Measurements from ENCODE around the gene TMPRSS9.
"Not testable (repeated sequence)": the region's sequence is repeated elsewhere in the genome, so short reads cannot be mapped to it uniquely, and the experiment has no call there.

The TMPRSS9 gene

DNA sequence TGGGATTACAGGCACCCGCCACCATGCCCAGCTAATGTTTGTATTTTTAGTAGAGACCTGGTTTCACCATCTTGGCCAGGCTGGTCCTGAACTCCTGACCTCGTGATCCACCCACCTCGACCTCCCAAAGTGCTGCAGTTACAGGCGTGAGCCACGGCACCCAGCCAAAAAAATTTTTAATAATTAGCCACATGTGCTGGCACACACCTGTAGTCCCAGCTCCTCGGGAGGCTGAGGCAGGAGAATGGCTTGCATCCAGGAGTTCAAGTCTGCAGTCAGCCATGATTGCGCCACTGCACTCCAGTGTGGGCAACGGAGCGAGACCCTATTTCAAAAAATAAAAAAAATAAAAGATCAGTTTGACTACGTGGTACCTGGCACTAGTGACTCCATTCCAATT is 98.7 kb downstream of the TMPRSS9 start:
- not testable (repeated sequence) for FAIRE-seq; DNase-seq (ENCODE audit: low spot score)

DNA sequence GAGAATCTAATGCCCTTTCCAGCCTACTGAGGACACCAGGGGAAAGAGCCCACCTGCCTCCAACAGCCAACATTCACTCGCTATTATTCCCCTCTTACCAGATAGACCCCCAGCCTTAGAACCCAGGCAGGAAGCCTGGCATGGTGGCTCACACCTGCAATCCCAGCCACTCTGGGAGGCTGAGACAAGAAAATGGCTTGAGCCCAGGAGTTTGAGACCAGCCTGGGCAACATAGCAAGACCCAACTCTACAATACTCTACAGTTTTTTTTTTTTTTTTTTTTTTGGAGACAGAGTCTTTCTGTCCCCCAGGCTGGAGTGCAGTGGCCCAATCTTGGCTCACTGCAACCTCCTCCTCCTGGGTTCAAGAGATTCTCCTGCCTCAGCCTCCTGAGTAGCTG is 100.2 kb downstream of the TMPRSS9 start:
- no peak for DNase-seq (ENCODE audit: low spot score)
- no peak for FAIRE-seq

DNA sequence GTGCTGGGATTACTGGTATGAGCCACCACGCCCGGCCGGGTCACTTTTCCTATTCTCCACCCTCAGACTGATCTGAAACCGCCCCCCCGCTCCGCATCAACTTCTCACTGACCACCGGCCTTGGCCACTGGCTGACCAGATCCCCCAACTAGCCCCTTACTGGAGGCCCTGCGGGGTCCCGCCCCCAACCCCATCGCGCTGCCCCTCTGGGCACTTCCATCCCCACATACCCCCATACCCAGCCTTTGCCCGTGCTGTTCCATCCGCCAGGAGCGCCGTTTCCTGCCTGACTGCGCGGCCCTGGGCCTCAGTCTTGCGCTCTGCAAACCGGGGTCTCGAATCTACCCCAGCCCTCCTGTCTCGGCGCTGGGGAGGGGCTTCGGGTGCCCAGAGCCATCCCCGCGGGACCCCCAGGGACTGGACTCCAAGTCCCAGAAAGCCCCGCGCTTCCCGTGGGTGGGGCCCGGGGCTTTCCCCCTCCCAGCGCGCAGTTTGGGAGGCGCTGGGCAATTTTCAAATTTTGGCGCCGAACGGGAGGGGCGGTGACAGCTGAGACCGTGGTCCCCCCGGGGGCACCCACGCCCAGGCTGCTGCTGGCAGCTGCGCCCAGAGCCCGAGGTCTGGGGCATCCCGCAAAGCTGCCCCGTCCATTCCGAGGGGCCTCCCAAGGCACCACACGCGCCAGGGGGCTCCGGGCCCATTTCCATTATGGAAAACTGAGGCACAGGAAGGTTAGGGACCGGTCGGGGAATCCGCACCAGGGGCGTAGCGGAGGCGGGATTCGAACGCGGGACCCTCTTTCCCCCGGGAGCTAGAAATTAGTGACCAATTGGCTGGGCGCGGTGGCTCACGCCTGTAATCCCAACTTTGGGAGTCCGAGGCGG is 101.9 kb downstream of the TMPRSS9 start:
- peak; percentile 56 for DNase-seq (ENCODE audit: low spot score)
- FAIRE-seq, result no peak

DNA sequence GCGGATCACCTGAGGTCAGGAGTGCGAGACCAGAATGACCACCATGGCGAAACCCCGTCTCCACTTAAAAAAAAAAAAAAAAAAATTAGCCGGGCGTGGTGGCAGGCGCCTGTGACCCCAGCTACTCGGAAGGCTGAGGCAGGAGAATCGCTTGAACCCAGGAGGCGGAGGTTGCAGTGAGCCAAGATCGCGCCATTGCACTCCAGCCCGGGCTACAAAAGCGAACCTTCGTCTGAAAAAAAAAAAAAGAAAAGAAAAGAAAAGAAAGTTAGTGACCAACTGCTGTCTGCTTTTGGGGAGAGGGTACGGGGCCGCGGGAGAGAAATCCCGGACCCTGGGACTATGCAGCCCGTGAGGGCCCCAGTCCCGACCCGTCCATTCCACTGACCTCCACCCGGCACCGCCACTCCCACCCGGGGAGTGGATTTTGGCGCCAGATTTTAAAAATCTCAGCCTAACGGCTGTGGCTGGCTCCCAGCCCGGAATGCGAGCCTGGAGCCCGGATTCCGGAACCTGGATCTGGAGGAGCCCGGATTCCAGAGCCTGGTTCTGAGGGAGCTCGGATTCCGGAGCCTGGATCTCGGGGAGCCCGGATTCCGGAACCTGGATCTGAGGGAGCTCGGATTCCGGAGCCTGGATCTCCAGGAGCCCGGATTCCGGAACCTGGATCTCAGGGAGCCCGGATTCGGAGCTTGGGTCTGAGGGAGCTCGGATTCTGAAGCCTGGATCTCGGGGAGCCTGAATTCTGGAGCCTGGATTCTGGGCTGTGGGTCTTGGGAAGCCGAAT is 102.8 kb downstream of the TMPRSS9 start:
- FAIRE-seq, result peak; percentile 83
- peak; percentile 88 for DNase-seq (ENCODE audit: low spot score)

DNA sequence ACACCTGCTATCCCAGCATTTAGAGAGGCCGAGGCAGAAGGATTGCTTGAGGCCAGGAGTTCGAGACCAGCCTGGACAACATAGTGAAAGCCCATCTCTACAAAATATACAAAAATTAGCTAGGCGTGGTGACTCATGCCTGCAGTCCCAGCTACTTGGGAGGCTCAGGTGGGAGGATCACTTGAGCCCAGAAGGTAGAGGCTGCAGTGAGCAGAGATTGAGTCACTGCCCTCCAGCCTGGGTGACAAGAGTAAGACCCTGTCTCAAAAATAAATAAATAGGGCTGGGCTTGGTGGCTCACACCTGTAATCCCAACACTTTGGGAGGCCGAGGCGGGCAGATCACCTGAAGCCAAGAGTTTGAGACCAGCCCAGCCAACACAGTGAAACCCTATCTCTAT is 103.6 kb downstream of the TMPRSS9 start:
- not testable (repeated sequence) for FAIRE-seq; DNase-seq (ENCODE audit: low spot score)

DNA sequence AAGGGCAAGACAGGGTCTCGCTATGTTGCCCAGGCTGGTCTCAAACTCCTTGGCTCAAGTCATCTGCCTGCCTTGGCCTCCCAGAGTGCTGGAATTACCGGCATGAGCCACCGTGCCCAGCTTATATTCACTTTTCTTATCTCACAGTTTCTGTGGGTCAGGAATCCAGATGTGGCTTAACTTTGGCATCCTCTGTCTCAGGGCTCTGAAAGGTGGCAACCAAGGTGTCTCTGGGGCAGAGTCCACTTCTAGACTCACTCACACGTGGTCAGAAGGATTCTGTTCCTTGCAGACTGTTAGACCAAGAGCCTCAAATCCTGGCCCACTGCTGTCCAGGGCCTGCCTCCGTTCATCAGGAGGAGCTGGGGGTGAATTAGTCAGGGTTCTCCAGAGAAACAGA is 104.3 kb downstream of the TMPRSS9 start:
- FAIRE-seq (no peak), DNase-seq (ENCODE audit: low spot score) (peak; percentile 10)

DNA sequence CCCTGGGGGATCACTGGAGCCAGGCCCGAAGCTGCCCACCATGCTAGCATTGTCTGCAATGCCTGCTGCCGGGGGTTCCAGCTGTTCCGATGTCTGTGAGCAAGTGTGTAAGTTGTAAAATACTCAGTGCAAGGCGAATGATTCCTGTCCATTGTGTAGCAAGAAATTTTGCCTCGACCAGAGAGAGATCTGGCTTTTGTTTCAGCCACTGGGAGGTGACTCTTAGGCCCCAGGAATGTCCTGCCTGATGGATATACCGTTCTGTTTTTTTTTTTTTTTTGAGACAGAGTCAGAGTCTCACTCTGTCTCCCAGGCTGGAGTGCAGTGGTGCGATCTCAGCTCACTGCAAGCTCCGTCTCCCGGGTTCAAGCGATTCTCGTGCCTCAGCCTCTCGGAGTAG is 108.5 kb downstream of the TMPRSS9 start:
- DNase-seq (ENCODE audit: low spot score), result peak; percentile 5
- no peak for FAIRE-seq

DNA sequence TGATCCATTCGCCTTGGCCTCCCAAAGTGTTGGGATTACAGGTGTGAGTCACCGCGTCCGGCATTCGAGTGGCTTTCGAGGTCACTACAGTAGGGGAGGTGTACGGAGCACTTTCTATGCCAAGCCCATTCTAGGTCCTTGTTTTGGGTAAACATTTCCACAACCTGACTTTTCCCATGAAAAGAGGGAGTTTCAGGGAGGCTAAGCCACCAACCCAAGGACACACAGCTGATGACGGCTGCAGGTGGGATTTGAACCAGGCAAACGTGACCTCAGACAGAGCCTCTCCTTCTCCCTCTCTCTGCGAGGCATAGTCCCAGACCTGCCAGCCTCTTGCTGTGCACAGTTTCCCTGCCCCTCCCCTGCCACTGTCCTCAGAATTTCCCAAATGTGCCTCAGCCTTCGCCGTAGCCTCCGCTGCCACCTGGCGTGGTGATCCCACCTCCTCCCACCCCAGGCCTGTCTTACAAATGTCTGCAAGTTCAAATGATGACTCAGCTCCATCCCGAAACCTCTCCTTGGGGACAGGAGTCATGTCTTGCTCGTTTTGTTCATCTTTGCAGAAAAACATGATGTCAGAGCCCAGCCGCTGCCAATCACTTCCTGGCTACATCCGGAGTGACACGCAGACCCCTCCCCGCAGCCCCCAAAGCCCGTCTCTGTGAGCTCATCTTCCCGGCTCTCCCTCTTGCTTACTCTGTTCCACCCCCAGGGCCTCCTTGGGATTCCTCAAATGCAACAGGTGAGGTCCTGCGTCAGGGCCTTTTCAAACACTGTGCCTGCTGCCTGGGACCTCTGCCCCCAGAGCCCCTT is 109.2 kb downstream of the TMPRSS9 start:
- FAIRE-seq (peak; percentile 86), DNase-seq (ENCODE audit: low spot score) (peak; percentile 94)

DNA sequence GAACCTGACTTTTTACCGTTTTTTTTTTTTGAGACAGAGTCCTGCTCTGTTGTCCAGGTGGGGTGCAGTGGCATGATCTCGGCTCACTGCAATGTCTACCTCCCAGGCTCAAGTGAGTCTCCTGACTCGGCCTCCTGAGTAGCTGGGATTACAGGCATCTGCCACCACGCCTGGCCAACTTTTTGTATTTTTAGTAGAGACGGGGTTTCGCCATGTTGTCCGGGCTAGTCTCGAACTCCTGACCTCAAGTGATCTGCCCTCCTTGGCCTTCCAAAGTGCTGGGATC is 109.8 kb downstream of the TMPRSS9 start:
- FAIRE-seq; DNase-seq (ENCODE audit: low spot score): not testable (repeated sequence)

DNA sequence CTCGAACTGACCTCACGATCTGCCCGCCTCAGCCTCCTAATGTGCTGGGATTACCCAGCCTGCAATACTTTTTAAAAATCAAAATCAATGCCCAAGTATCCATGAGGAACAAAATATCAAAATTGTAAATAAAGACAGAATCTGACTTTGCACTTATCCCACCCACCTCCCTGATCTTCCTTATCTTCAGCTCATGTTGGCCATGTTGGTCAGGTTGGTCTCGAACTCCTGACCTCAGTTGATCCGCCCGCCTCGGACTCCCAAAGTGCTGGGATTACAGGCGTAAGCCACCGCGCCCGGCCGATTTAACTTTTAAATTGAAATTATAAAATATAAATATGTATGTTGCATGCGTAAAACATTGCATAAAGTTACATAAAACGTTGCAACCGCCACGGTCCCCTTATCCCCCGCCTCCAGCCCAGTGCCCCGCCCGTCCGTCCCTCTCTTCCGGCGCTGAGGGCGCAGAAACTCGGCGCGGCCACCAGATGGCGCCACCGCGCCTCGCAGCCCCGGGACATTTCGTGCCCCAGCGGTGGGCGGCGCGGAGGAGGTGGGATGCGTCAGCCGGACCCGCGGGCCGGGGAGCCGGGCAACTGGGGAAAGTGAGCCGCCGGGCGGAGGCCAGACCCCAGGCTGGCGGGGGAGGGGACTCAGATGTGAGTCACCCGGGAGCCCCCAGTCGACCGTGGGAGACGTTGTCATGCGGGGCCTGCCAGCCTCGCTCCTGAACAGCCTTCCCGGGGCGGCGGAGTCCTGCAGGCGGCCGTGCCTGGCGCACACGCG is 114.4 kb downstream of the TMPRSS9 start:
- DNase-seq (ENCODE audit: low spot score) (peak; percentile 86), FAIRE-seq (peak; percentile 28)

DNA sequence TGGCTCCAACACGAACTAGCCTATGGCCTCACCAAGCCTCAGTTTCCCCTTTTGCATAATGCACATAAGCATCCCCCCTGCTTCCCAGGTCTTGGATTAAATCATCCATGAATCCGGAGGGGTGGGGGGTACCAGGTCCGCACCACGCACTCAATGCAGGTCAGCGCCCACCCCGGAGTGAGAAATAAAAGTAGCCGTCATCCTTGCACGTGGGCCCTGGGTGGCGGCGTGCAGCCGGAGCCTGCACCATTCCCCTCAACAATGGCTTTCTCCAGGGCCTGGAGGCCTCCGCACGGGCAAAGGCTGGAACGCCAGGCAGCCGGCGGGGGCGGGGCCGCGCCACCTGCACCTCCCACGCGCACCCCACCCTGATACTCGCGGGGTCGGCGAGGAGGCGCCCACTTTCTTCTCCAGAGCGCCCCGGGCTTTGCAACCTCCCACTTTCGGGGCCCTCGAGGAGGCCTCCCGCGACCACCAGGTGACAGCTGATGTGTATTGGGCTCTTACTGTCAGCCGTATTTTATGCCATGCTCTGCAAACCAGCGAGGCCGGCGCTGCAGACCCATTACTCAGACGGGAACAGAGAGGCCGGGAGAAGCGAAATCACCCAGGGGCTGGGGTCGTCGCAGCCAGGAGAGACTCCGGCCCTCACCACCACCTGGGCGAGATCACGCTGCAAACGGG is 115.1 kb downstream of the TMPRSS9 start:
- FAIRE-seq (no peak), DNase-seq (ENCODE audit: low spot score) (peak; percentile 58)
